Kidney epithelial cell (primary cell): Measurements from ENCODE around the gene SEMA4F. TPM values are rescaled to one million over a fixed set of nuclear protein-coding genes. Genes with fewer than 3 reads are reported as not detected.

Experiments
- DNase-seq: peaks from one replicate; pipeline ENCODE4 v3.0.0-alpha.2; 2010; ENCODE audit warnings: low read depth
- H3K27me3 ChIP-seq: 2 replicates; pipeline ENCODE4 v1.6.0; 2011; ENCODE audit warnings: low read length; ENCODE audit not compliant: control insufficient read depth, insufficient read depth
- H3K36me3 ChIP-seq: 2 replicates; pipeline ENCODE4 v1.5.1; 2011; ENCODE audit warnings: low read length; ENCODE audit not compliant: control insufficient read depth, insufficient read depth
- H3K4me3 ChIP-seq: 2 replicates; pipeline ENCODE4 v1.5.1; 2011; ENCODE audit warnings: low read depth, mild to moderate bottlenecking, control low read depth, low read length
- CTCF ChIP-seq: IDR thresholded peaks from 2 replicates; pipeline ENCODE4 v1.5.1; 2011; ENCODE audit warnings: mild to moderate bottlenecking, moderate library complexity, low read length, control low read depth, inconsistent platforms; ENCODE audit not compliant: insufficient read depth, poor library complexity, severe bottlenecking
- total RNA-seq: library from RNA; depleted of rRNA; stranded (reverse); fragments of >200 nt; gene quantifications from 2 replicates; pipeline ENCODE4 v1.2.3, GENCODE V29; 2015

The SEMA4F gene
- total RNA-seq, 1 donor from 2014 or later: 16.4 TPM

DNA sequence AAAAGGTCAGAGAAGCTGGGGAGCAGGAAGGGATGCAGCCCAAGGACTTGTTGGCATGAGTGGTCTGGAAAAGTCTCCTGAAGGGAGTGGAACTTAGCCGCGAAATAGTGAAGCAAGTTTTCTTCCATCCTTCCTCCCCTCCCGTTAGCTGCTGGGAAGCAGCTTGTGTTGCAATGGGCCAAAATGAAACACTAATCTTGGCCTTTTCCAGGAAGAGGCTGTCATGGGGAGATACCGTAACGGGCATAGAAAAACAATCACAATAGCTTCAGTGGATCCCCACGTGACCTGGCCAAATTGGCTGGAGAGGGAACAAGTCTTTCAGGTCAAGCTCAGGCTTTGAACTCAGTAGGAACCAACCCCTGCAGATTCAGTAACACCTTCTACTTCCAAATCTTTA, 49.3 kb downstream of the SEMA4F start:
- H3K4me3 ChIP-seq: no peak overlapping the region
- H3K36me3 ChIP-seq: no peaks in the 10 kb centered on the region
- DNase-seq: no peak
- TF ChIP-seq CTCF: no peak
- no peaks in the 10 kb centered on the region for H3K27me3 ChIP-seq

- Histone ChIP-seq H3K4me3 (no peak overlapping the region), H3K27me3 (no peaks in the 10 kb centered on the region), H3K36me3 (no peaks in the 10 kb centered on the region)
- TF ChIP-seq CTCF: no peak
- no peak for DNase-seq
Measured at GRCh38 chr2:74704216-74704615, 50.2 kb downstream of the SEMA4F start.

GRCh38 chr2:74706741-74707140, 52.7 kb downstream of the SEMA4F start:
- Histone ChIP-seq H3K27me3 (no peaks in the 10 kb centered on the region), H3K4me3 (no peak overlapping the region), H3K36me3 (no peaks in the 10 kb centered on the region)
- no peak for TF ChIP-seq CTCF
- no peak for DNase-seq

GRCh38 chr2:74707837-74708236, 53.8 kb downstream of the SEMA4F start:
- Histone ChIP-seq H3K4me3 (no peak overlapping the region), H3K36me3 (no peaks in the 10 kb centered on the region), H3K27me3 (no peaks in the 10 kb centered on the region)
- TF ChIP-seq CTCF: no peak
- no peak for DNase-seq

DNA sequence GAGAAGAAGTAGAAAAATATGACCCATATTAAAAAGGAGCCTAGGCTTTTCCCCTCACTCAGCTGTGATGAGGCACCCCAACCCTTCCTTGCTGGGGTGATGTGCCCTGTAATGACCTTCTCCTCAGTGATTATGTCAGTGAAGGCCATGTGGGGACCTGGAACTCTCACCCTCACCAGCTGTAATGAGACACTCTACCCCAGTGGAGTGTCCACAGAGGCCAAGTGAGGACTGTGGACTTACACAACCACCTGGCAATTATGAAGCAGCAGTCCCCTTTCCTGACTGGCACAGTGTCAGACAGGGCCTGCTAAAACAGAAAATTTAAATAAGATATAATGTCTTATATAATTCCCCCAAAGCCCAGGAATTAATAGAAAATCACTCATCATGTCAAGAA, 54.2 kb downstream of the SEMA4F start:
- DNase-seq: no peak
- TF ChIP-seq CTCF: no peak
- H3K36me3 ChIP-seq: no peaks in the 10 kb centered on the region

DNA sequence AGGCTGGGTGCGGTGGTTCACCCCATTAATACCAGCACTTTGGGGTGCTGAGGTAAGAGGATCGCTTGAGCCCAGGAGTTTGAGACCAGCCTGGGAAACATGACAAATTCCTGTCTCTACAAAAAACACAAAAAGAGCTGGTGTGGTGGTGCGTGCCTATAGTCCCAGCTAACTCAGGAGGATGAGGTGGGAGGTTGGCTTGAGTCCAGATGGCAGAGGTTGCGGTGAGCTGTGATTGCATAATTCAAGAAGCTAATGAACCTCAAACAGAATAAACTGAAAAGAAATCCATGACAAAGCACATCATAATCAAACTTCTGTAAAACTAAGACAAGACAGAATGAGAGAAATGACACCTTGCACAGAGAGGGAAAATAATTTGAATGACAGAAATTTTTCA, 54.8 kb downstream of the SEMA4F start:
- no peak for TF ChIP-seq CTCF
- no peaks in the 10 kb centered on the region for H3K36me3 ChIP-seq
- H3K4me3 ChIP-seq: no peak overlapping the region
- peak; percentile 62 for DNase-seq
- no peaks in the 10 kb centered on the region for H3K27me3 ChIP-seq

More for the DNA sequence above, 54.2 kb downstream of the SEMA4F start:
- Histone ChIP-seq H3K27me3 (no peaks in the 10 kb centered on the region), H3K4me3 (no peak overlapping the region)
